ENCODE data around the gene SCLT1. TPM values are rescaled to one million over a fixed set of nuclear protein-coding genes. Genes with fewer than 3 reads are reported as not detected.

SCLT1 gene
- total and polyA plus RNA-seq, 7 donors: 3.0 to 18.8 (median 9.9) TPM

DNA sequence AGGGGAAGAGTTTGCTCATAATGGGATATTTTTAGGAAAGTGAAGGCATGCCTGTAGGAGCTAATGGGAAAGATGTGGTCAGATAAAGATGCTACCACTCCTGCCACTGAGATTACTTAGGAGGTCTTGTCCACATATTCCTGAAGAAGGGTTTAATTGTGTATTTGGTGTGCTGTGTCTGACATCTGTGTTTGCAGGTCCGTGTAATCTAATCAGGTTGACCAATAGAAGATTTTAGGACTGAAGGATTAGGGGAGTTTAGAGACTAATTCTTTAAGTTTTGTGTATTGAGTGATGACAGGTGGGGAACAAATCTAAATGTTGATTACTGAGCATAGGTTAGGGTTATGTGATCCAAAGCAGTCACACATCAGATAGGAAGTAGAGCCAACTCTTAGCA is 226.6 kb downstream of the SCLT1 start:
- H3K36me3 ChIP-seq: peaks cover 19 to 83% (median 28%) of the 10 kb centered on the region in 4 donors
- DNase-seq: no peak

GRCh38 chr4:128866269-128866668 is 227.1 kb downstream of the SCLT1 start:
- TF ChIP-seq EP300 (IDR thresholded peaks at IDR 0.05) (no peak), CTCF (IDR thresholded peaks at IDR 0.05) (no peak), POLR2AphosphoS5 (IDR thresholded peaks at IDR 0.05) (no peak), POLR2A (IDR thresholded peaks at IDR 0.05) (no peak)
- H3K4me1 ChIP-seq: peaks cover 0 to 17% (median 10%) of the 10 kb centered on the region in 4 donors
- no peak overlapping the region for H3K27ac ChIP-seq
- no peak for DNase-seq
- intact Hi-C loops (cut with DNase I): loop anchor here (10.0 kb wide), 1 partner anchor 581 kb away; the partner anchor contains the start of gene PGRMC2
- 95 to 98% methylated on average over 2 of the region's 2 CpGs for WGBS, 2 donors
- no peaks in the 10 kb centered on the region for H3K27me3 ChIP-seq
- no peaks in the 10 kb centered on the region for H3K9me3 ChIP-seq
- H3K36me3 ChIP-seq: peaks cover 19 to 83% (median 27%) of the 10 kb centered on the region in 4 donors
- H3K4me3 ChIP-seq: no peak overlapping the region

More for the DNA sequence above, 226.6 kb downstream of the SCLT1 start:
- Histone ChIP-seq H3K27ac (no peak overlapping the region), H3K4me3 (no peak overlapping the region), H3K4me1 (peaks cover 0 to 14% (median 9%) of the 10 kb centered on the region in 4 donors), H3K9me3 (no peaks in the 10 kb centered on the region), H3K27me3 (no peaks in the 10 kb centered on the region)
- WGBS, 2 donors: 83 to 92% methylated on average over 1 of the region's 1 CpG
- intact Hi-C loops (cut with DNase I): loop anchor here (10.0 kb wide), 1 partner anchor 582 kb away; the partner anchor contains the start of gene PGRMC2
- TF ChIP-seq CTCF (IDR thresholded peaks at IDR 0.05): no peak
- TF ChIP-seq EP300 (IDR thresholded peaks at IDR 0.05): no peak
- TF ChIP-seq POLR2AphosphoS5 (IDR thresholded peaks at IDR 0.05): no peak

- intact Hi-C loops (cut with DNase I): loop anchor here (10.0 kb wide), 1 partner anchor 580 kb away; the partner anchor contains the start of gene PGRMC2
Measured at GRCh38 chr4:128865132-128865531, 228.2 kb downstream of the SCLT1 start.

GRCh38 chr4:128863312-128864075 is 229.8 kb downstream of the SCLT1 start:
- Histone ChIP-seq H3K27me3 (no peaks in the 10 kb centered on the region), H3K4me3 (no peak overlapping the region), H3K4me1 (peaks cover 0 to 45% (median 37%) of the 10 kb centered on the region in 4 donors), H3K36me3 (peaks cover 16 to 68% (median 20%) of the 10 kb centered on the region in 4 donors), H3K27ac (no peak overlapping the region), H3K9me3 (no peaks in the 10 kb centered on the region)
- DNase-seq: peak; percentile 88
- 41 to 54% methylated on average over 10 of the region's 10 CpGs for WGBS, 2 donors
- TF ChIP-seq EP300 (IDR thresholded peaks at IDR 0.05) (no peak), POLR2AphosphoS5 (IDR thresholded peaks at IDR 0.05) (peak in 2 of 4 donors; percentile 22), CTCF (IDR thresholded peaks at IDR 0.05) (peak; percentile 50 to 91 (median 84))
- intact Hi-C loops (cut with DNase I): loop anchor here (1.0 to 10.0 kb wide), 7 partner anchors 201 to 672 kb away; partner anchors contain the start of gene PGRMC2

More at GRCh38 chr4:128865132-128865531, 228.2 kb downstream of the SCLT1 start:
- 91 to 94% methylated on average over 2 of the region's 2 CpGs for WGBS, 2 donors
- Histone ChIP-seq H3K27ac (no peak overlapping the region), H3K9me3 (no peaks in the 10 kb centered on the region), H3K27me3 (no peaks in the 10 kb centered on the region), H3K36me3 (peaks cover 18 to 83% (median 24%) of the 10 kb centered on the region in 4 donors), H3K4me3 (no peak overlapping the region), H3K4me1 (peaks cover 0 to 29% (median 21%) of the 10 kb centered on the region in 4 donors)
- TF ChIP-seq EP300 (IDR thresholded peaks at IDR 0.05): no peak
- TF ChIP-seq POLR2AphosphoS5 (IDR thresholded peaks at IDR 0.05): no peak
- no peak for TF ChIP-seq POLR2A (IDR thresholded peaks at IDR 0.05)
- TF ChIP-seq CTCF (IDR thresholded peaks at IDR 0.05): no peak
- DNase-seq: no peak

Data from sigmoid colon (tissue), 7 donors.